Thoracic aorta (tissue), 2 donors: ENCODE measurements around the gene UNC50. TPM values are rescaled to one million over a fixed set of nuclear protein-coding genes. Genes with fewer than 3 reads are reported as not detected.

Experiments used
- ATAC-seq: fragments of 150-250 bp; one replicate; pipeline ENCODE4 v1.8.0; 2017; ENCODE audit warnings: low read depth; ENCODE audit not compliant: insufficient number of reproducible peaks, low FRiP score
- DNase-seq: peaks from one replicate; pipeline ENCODE4 v3.0.0-alpha.2; 2020; ENCODE audit warnings: low spot score
- H3K27ac ChIP-seq, 2 donors: fragments of 200-600 bp; sonication (generic); 1 replicate in 1 of 2; 2 replicates in 1 of 2; pipeline ENCODE4 v1.5.1; 2016; ENCODE audit warnings: mild to moderate bottlenecking in 2 of 2, moderate library complexity in 2 of 2
- H3K27me3 ChIP-seq: fragments of 200-600 bp; sonication (generic); replicated peaks from 2 replicates; pipeline ENCODE4 v1.6.0; 2016; ENCODE audit warnings: mild to moderate bottlenecking; ENCODE audit not compliant: insufficient read depth
- H3K36me3 ChIP-seq: fragments of 200-600 bp; sonication (generic); one replicate; pipeline ENCODE4 v1.5.1; 2016
- H3K4me1 ChIP-seq, 2 donors: fragments of 200-600 bp; sonication (generic); 1 replicate in 1 of 2; 2 replicates in 1 of 2; pipeline versions ENCODE4 v1.5.1 to v1.6.0; 2016; ENCODE audit warnings: low read depth in 2 of 2, mild to moderate bottlenecking in 1 of 2; ENCODE audit not compliant: control insufficient read depth in 1 of 2
- H3K4me3 ChIP-seq: fragments of 200-600 bp; sonication (generic); 2 replicates; pipeline ENCODE4 v1.5.1; 2016; ENCODE audit warnings: mild to moderate bottlenecking
- H3K9me3 ChIP-seq: fragments of 200-600 bp; sonication (generic); 2 replicates; pipeline ENCODE4 v1.5.1; 2016
- CTCF ChIP-seq: fragments of 200-600 bp; sonication (generic); IDR thresholded peaks from one replicate; pipeline ENCODE4 v1.5.1; 2019; ENCODE audit warnings: antibody characterized with exemption
- total RNA-seq, 2 donors: library from RNA; depleted of rRNA; stranded (reverse); fragments of >200 nt; gene quantifications; one replicate each; pipeline versions ENCODE4 v1.1.0 to v1.2.3, GENCODE V29; 2016

UNC50 gene
- total RNA-seq, 2 donors from 2014 or later: 32.6 to 38.2 TPM

GRCh38 chr2:98573426-98573825 lies 35.0 kb upstream of the UNC50 start:
- no peak for TF ChIP-seq CTCF
- DNase-seq (no peak), ATAC-seq (no peak)
- Histone ChIP-seq H3K4me1 (no peaks in the 10 kb centered on the region), H3K27ac (no peak overlapping the region), H3K9me3 (no peaks in the 10 kb centered on the region), H3K4me3 (no peak overlapping the region), H3K27me3 (no peaks in the 10 kb centered on the region), H3K36me3 (peaks cover 28% of the 10 kb centered on the region)

GRCh38 chr2:98576666-98577312 lies 31.6 kb upstream of the UNC50 start:
- no peak overlapping the region for H3K4me3 ChIP-seq
- DNase-seq (no peak), ATAC-seq (no peak)
- no peaks in the 10 kb centered on the region for H3K9me3 ChIP-seq
- H3K36me3 ChIP-seq: peaks cover 17% of the 10 kb centered on the region
- H3K27me3 ChIP-seq: no peaks in the 10 kb centered on the region
- no peaks in the 10 kb centered on the region for H3K4me1 ChIP-seq
- no peak overlapping the region for H3K27ac ChIP-seq
- no peak for TF ChIP-seq CTCF

GRCh38 chr2:98577313-98577712 lies 31.1 kb upstream of the UNC50 start:
- Histone ChIP-seq H3K27ac (no peak overlapping the region), H3K36me3 (peaks cover 17% of the 10 kb centered on the region), H3K4me1 (no peaks in the 10 kb centered on the region), H3K4me3 (no peak overlapping the region), H3K9me3 (no peaks in the 10 kb centered on the region), H3K27me3 (no peaks in the 10 kb centered on the region)
- ATAC-seq: no peak
- DNase-seq: no peak
- no peak for TF ChIP-seq CTCF

GRCh38 chr2:98578231-98578630 lies 30.2 kb upstream of the UNC50 start:
- Histone ChIP-seq H3K4me3 (no peak overlapping the region), H3K9me3 (no peaks in the 10 kb centered on the region), H3K36me3 (peaks cover 14% of the 10 kb centered on the region), H3K27ac (no peak overlapping the region), H3K27me3 (no peaks in the 10 kb centered on the region), H3K4me1 (no peaks in the 10 kb centered on the region)
- no peak for DNase-seq
- ATAC-seq: no peak
- TF ChIP-seq CTCF: no peak

GRCh38 chr2:98579926-98580325 lies 28.5 kb upstream of the UNC50 start:
- no peak for ATAC-seq
- peaks cover 10% of the 10 kb centered on the region for H3K36me3 ChIP-seq
- no peaks in the 10 kb centered on the region for H3K27me3 ChIP-seq
- no peak overlapping the region for H3K27ac ChIP-seq
- no peak for TF ChIP-seq CTCF
- H3K4me1 ChIP-seq: no peaks in the 10 kb centered on the region
- no peak overlapping the region for H3K4me3 ChIP-seq
- no peak for DNase-seq
- H3K9me3 ChIP-seq: no peaks in the 10 kb centered on the region
